Pancreas (tissue), 10 donors: ENCODE results near the gene RIPK4. TPM values are rescaled to one million over a fixed set of nuclear protein-coding genes. Genes with fewer than 3 reads are reported as not detected.

Source experiments
- ATAC-seq, 4 donors: fragments of 200-7000 bp; cut with Tn5 transposase; one replicate each; pipeline versions ENCODE4 v1.8.0 to v1.9.1; 2020; ENCODE audit warnings: mild to moderate bottlenecking in 4 of 4, moderate library complexity in 4 of 4
- DNase-seq, 6 donors: peaks; one replicate each; pipeline ENCODE4 v3.0.0-alpha.2; 2020
- FAIRE-seq: peaks from 2 replicates; lab custom pipeline; 2012; peaks lifted over from hg19 to GRCh38; lab: Jason Lieb, UNC
- H3K27ac ChIP-seq, 4 donors: fragments of 200-600 bp; sonication (generic); 1 replicate in 3 of 4; 2 replicates in 1 of 4; pipeline versions ENCODE4 v1.5.0 to v1.8.0; 2020
- H3K27me3 ChIP-seq, 4 donors: fragments of 200-600 bp; one replicate each; pipeline ENCODE4 v1.8.0; 2021
- H3K36me3 ChIP-seq, 3 donors: fragments of 200-600 bp; sonication (generic) in 1 of 3; one replicate each; pipeline versions ENCODE4 v1.5.0 to v1.8.0; 2020 to 2021
- H3K4me1 ChIP-seq, 3 donors: fragments of 200-600 bp; one replicate each; pipeline ENCODE4 v1.8.0; 2021
- H3K4me3 ChIP-seq, 4 donors: fragments of 200-600 bp; sonication (generic) in 2 of 4; one replicate each; pipeline versions ENCODE4 v1.5.0 to v1.8.0; 2020 to 2021
- H3K9me3 ChIP-seq, 4 donors: fragments of 200-600 bp; one replicate each; pipeline ENCODE4 v1.8.0; 2021
- CTCF ChIP-seq, 4 donors: fragments of 200-600 bp; sonication (generic) in 3 of 4; IDR thresholded peaks; one replicate each; pipeline versions ENCODE4 v1.5.0 to v1.8.0; 2021; ENCODE audit warnings: antibody characterized with exemption in 4 of 4
- WGBS, 2 donors: extraction: QIAGEN DNeasy Blood & Tissue Kit; methylation state at CpG; one replicate each; pipeline ENCODE4 v1.1.7; 2013; 5-methylcytosine and 5-hydroxymethylcytosine counted together
- intact Hi-C, 3 donors: fragments of 100-400 bp; cut with DNase I; formaldehyde crosslinking; loops; one replicate each; pipeline versions ENCODE4 v1.11.1 to v1.14.2; 2022
- polyA plus RNA-seq, 2 donors: library from polyadenylated mRNA; stranded (reverse); fragments of 200-250 nt; gene quantifications; one replicate each; pipeline ENCODE4 v1.2.3, GENCODE V29; 2013
- total RNA-seq, 6 donors: library from RNA; stranded (reverse); fragmentation: NEBNext Ultra II Directional in 4 of 6; extraction: Animal tissue kit (Norgen Biotek cat#: 25700) in 4 of 6; gene quantifications; one replicate each; pipeline versions ENCODE4 v1.2.1 to v1.2.4, GENCODE V29; 2021 to 2023
- donor health status: healthy with polysubstance abuse.
- donor health status: DM: no; HTN: no; CAD: no; lungs with moderate emphysema.
- donor health status: DM: no; HTN: no; CAD: no.
- donor health status: control.
- donor health status: control.
- donor health status: Bipolar disorder and iron deficiency.
- donor health status: DM: yes; HTN: yes; CAD: no.
- donor health status: DM: no; HTN: no; CAD: no.
- donor health status: DM: no; HTN: no; CAD: no.
- donor health status: DM: yes; HTN: yes; CAD: no.

The RIPK4 gene
- total and polyA plus RNA-seq, 8 donors: 7.7 to 18.2 (median 12.8) TPM

DNA sequence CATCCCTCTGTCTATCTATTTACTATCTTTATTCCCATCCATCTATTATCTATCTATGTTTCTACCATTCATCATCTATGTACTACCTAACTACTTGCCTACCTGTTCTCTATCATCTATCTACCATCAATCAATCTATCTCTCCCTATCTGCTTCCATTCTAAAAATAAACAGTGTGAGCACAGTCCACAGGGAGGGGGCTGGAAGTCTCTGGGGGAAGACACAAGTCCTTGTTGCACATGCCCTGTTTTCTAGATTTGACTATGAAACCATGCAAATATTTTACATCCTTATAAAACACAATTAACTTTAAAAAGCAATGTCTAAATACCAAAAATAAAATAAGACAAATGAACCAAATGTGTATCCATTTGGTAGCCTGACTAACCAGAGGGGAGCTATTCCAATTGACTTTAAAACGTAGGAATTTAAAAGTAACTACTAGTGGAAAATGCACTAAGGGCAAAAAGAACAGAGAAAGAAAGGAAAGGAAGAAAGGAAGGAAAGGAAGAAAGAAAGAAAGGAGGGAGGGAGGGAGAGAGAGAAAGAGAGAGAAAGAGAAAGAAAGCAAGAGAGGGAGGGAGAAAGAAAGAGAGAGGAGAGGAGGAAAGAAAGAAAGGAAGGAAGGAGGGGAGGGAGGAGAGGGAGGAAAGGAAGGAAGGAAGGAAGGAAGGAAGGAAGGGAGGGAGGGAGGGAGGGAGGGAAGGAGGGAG is 13.6 kb upstream of the RIPK4 start:
- 78 to 79% methylated on average over 1 of the region's 1 CpG for WGBS, 2 donors
- Histone ChIP-seq H3K4me1 (peaks cover 4 to 13% (median 13%) of the 10 kb centered on the region in 3 donors), H3K27me3 (no peaks in the 10 kb centered on the region), H3K9me3 (no peaks in the 10 kb centered on the region), H3K36me3 (no peaks in the 10 kb centered on the region), H3K4me3 (no peak overlapping the region), H3K27ac (no peak overlapping the region)
- no peak for DNase-seq
- no peak for TF ChIP-seq CTCF (IDR thresholded peaks at IDR 0.05)
- intact Hi-C loops: no loop called here
- no peak for ATAC-seq
- FAIRE-seq: no peak

DNA sequence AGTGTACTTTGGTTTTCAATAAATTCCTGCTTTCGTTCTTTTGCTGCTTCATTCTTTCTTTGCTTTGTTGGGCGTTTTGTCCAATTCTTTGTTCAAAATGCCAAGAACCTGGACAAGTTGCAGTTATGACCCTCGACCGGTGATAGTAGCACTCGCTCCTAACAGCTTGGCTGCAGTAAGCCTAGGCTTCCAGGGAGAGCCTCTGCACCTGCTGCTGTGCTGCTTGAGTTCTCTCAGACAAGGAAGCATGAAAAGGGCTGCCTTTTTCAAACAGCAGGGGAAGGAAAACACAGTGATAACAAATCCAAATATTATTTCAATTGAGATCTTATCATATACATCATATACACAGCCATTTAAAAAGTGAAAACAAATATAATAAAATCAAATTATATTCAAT is 12.8 kb upstream of the RIPK4 start:
- H3K4me3 ChIP-seq: peak overlapping the region in 1 of 4 donors; percentile 9
- H3K27ac ChIP-seq: no peak overlapping the region
- 31 to 40% methylated on average over 5 of the region's 5 CpGs for WGBS, 2 donors
- peaks cover 4 to 16% (median 13%) of the 10 kb centered on the region in 3 donors for H3K4me1 ChIP-seq
- peak in 1 of 4 donors; percentile 16 for ATAC-seq
- intact Hi-C loops: loop anchor here in 1 of 3 donors (2.0 kb wide), 1 partner anchor 171 kb away; no protein-coding TSS in a partner anchor
- no peak for FAIRE-seq
- no peak for DNase-seq
- no peaks in the 10 kb centered on the region for H3K9me3 ChIP-seq
- no peaks in the 10 kb centered on the region for H3K27me3 ChIP-seq
- no peak for TF ChIP-seq CTCF (IDR thresholded peaks at IDR 0.05)
- no peaks in the 10 kb centered on the region for H3K36me3 ChIP-seq

GRCh38 chr21:41778930-41779600 is 12.2 kb upstream of the RIPK4 start:
- TF ChIP-seq CTCF (IDR thresholded peaks at IDR 0.05): no peak
- intact Hi-C loops: loop anchor here in 1 of 3 donors (2.0 kb wide), 1 partner anchor 170 kb away; no protein-coding TSS in a partner anchor
- no peak for FAIRE-seq
- DNase-seq: no peak
- Histone ChIP-seq H3K4me3 (peak overlapping the region in 1 of 4 donors; percentile 9), H3K4me1 (peaks cover 4 to 20% (median 13%) of the 10 kb centered on the region in 3 donors), H3K36me3 (no peaks in the 10 kb centered on the region), H3K27me3 (no peaks in the 10 kb centered on the region), H3K9me3 (no peaks in the 10 kb centered on the region), H3K27ac (no peak overlapping the region)
- peak in 3 of 4 donors; percentile 39 to 66 (median 64) for ATAC-seq
- 27 to 33% methylated on average over 16 of the region's 16 CpGs for WGBS, 2 donors

DNA sequence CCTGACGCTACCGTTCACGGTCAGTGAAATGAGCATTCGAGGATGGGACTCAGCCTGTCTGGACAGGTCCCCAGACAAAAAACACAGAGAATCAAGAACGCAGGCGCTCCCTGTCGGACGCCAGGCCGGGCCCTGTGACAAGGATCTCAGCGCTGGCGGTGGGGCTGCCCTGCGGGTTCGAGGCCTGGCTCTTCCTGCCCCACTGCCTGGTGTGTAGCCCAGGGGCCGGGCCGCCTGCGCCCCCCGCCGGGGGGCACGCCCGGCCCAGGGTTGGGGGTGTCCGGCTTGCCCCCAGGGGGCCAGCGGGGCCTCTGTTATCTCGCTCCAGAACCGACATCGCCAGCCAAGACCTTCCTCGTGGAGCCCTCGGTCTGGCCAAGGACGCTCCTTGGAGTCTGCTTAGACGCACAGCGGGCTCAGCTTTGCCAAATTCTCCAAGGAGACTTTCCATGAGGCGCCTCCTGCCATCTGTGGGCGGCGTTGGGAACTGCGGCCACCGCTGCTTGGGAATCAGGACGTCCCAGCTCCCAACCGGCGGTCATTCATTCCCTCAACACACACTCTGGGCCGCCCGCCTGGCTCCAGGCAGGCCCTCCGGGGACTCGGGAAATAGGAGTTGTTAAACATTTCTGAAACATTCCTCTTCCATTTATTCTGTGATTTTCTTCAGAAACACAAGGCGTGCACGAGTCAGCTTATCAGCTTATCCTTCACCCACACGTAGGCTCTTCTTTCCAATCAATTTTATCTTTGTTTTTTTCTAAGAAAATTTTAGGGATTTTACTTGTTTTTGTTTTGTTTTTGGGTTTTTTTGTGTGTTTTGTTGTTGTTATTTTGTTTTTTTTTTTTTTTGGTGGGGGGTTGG is 11.3 kb upstream of the RIPK4 start:
- Histone ChIP-seq H3K36me3 (no peaks in the 10 kb centered on the region), H3K4me3 (no peak overlapping the region), H3K4me1 (peaks cover 4 to 20% (median 13%) of the 10 kb centered on the region in 3 donors), H3K27ac (peak overlapping the region in 3 of 4 donors; percentile 44 to 80 (median 55)), H3K9me3 (no peaks in the 10 kb centered on the region), H3K27me3 (no peaks in the 10 kb centered on the region)
- peak; percentile 85 to 94 (median 89) for DNase-seq
- peak; percentile 84 to 93 (median 90) for ATAC-seq
- TF ChIP-seq CTCF (IDR thresholded peaks at IDR 0.05): peak; percentile 76 to 99 (median 91)
- WGBS, 2 donors: 18 to 20% methylated on average over 45 of the region's 45 CpGs
- no peak for FAIRE-seq
- intact Hi-C loops: loop anchor here in 1 of 3 donors (2.0 kb wide), 1 partner anchor 169 kb away; no protein-coding TSS in a partner anchor
